Colonic mucosa (tissue), 4 donors: ENCODE results near the gene C4B. TPM values are rescaled to one million over a fixed set of nuclear protein-coding genes. Genes with fewer than 3 reads are reported as not detected.

Experiments used
- DNase-seq: peaks from one replicate; pipeline ENCODE4 v3.0.0-alpha.2; 2020
- H3K27ac ChIP-seq: fragments of 200-600 bp; one replicate; pipeline ENCODE4 v1.8.0; 2021
- H3K27me3 ChIP-seq: fragments of 200-600 bp; one replicate; pipeline ENCODE4 v1.8.0; 2021
- H3K36me3 ChIP-seq: fragments of 200-600 bp; one replicate; pipeline ENCODE4 v1.8.0; 2021
- H3K4me1 ChIP-seq: fragments of 200-600 bp; one replicate; pipeline ENCODE4 v1.8.0; 2021; ENCODE audit warnings: mild to moderate bottlenecking
- H3K4me3 ChIP-seq: fragments of 200-600 bp; one replicate; pipeline ENCODE4 v1.8.0; 2021
- H3K9ac ChIP-seq, 2 donors: one replicate each; pipeline ENCODE4 v1.7.0; 2013; ENCODE audit warnings: control low read depth in 2 of 2, low read depth in 2 of 2, low read length in 2 of 2
- H3K9me3 ChIP-seq: fragments of 200-600 bp; one replicate; pipeline ENCODE4 v1.8.0; 2021
- intact Hi-C: fragments of 100-400 bp; cut with DNase I; formaldehyde crosslinking; loops from one replicate; pipeline ENCODE4 v1.14.1; 2022
- total RNA-seq, 2 donors: library from RNA; stranded (reverse); fragmentation: NEBNext Ultra II Directional in 1 of 2; extraction: Animal tissue kit (Norgen Biotek cat#: 25700) in 1 of 2; gene quantifications; one replicate each; pipeline ENCODE4 v1.2.1, GENCODE V29; 2021
- TF ChIP-seq, protein P1 (sequence below): fragments of 200-600 bp; IDR thresholded peaks from one replicate; pipeline ENCODE4 v1.8.0; 2022; ENCODE audit warnings: antibody characterized with exemption, mild to moderate bottlenecking
- donor health status: healthy.
- donor health status: DM: no; HTN: no; CAD: no.
- donor health status: DM: no; HTN: no; CAD: no.

The C4B gene
- total RNA-seq, 2 donors from 2014 or later: 11.9 to 19.4 TPM

DNA sequence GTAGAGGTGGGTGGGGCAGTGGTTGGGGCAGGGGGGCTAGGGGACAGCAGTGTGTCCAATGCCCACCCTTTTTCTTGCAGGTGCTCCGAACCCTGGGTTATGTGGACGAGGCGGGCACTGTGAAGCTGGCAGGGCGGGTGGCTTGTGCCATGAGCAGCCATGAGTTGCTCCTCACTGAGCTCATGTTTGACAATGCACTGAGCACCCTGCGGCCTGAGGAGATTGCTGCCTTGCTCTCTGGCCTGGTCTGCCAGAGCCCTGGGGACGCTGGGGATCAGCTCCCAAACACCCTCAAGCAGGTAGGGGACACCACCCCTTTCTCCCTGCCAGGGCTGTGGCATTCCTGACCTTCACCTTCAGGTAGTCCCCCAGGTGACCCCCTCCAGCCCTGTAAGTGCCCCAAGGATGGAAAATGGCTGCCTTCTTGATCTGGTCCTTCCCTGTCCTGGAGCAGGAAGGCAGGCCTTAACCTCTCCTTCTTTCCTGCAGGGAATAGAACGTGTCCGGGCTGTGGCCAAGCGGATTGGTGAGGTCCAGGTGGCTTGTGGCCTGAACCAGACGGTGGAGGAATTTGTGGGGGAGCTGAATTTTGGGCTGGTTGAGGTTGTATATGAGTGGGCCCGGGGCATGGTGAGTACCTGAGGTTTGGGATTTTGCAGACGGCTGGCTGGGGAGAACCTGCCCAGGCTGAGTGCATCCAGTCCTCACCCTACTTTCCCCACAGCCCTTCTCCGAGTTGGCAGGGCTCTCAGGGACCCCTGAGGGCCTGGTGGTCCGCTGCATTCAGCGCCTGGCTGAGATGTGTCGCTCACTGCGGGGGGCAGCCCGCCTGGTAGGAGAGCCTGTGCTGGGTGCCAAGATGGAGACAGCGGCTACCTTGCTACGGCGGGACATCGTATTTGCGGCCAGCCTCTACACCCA lies 45.5 kb upstream of the C4B start:
- Histone ChIP-seq H3K36me3 (peaks cover under 1% of the 10 kb centered on the region), H3K4me1 (peaks cover 4% of the 10 kb centered on the region), H3K9ac (no peak overlapping the region), H3K27ac (no peak overlapping the region), H3K9me3 (no peaks in the 10 kb centered on the region), H3K4me3 (no peak overlapping the region), H3K27me3 (no peaks in the 10 kb centered on the region)
- no peak for DNase-seq
- intact Hi-C loops: no loop called here
- TF ChIP-seq, protein P1, sequence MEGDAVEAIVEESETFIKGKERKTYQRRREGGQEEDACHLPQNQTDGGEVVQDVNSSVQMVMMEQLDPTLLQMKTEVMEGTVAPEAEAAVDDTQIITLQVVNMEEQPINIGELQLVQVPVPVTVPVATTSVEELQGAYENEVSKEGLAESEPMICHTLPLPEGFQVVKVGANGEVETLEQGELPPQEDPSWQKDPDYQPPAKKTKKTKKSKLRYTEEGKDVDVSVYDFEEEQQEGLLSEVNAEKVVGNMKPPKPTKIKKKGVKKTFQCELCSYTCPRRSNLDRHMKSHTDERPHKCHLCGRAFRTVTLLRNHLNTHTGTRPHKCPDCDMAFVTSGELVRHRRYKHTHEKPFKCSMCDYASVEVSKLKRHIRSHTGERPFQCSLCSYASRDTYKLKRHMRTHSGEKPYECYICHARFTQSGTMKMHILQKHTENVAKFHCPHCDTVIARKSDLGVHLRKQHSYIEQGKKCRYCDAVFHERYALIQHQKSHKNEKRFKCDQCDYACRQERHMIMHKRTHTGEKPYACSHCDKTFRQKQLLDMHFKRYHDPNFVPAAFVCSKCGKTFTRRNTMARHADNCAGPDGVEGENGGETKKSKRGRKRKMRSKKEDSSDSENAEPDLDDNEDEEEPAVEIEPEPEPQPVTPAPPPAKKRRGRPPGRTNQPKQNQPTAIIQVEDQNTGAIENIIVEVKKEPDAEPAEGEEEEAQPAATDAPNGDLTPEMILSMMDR: no peak

DNA sequence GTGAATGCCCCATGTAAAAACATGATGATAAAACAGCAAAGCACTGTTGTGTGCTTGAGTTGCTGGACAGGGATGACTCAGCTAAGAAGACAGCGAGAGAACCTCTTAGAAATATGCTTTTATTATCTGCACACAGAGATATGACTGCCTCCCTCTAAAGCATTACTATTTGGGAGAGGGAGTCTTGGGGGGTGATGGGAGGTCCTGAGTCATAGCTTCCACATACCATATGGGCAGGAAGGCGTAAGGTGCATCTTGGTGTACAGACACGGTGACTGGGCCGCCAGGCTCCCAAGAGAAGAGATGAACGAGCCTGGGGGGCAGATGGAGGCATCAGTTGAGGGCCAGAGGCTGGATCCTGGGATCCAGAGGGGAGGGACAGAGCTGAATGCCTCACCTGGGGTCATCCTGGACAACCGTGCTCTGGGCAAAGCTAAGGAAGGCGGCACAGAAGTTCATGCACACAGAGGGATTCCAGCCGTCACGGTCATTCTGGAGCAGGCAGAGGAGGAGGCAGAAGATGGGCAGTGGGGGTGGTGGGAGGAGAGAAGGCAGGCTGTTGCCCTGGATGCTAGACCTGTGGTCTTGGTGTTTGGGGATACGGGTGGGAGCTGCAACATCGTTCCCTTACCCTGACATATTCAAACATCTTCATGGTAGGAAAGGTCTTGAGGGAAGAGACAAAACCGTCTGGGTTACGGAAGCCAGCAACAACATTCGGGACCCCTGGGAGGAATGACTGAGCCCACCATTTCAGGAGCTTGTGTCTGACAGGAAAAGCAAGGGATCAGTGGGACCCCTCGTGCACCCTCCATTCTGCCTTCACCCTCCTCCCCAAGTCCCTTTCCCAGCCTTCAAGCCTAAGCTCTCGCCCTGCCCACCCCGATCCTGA lies 44.6 kb upstream of the C4B start:
- Histone ChIP-seq H3K4me3 (no peak overlapping the region), H3K9me3 (no peaks in the 10 kb centered on the region), H3K36me3 (no peaks in the 10 kb centered on the region), H3K4me1 (peaks cover 4% of the 10 kb centered on the region), H3K9ac (no peak overlapping the region), H3K27me3 (no peaks in the 10 kb centered on the region), H3K27ac (no peak overlapping the region)
- no peak for DNase-seq
- TF ChIP-seq, protein P1: no peak
- intact Hi-C loops: no loop called here

DNA sequence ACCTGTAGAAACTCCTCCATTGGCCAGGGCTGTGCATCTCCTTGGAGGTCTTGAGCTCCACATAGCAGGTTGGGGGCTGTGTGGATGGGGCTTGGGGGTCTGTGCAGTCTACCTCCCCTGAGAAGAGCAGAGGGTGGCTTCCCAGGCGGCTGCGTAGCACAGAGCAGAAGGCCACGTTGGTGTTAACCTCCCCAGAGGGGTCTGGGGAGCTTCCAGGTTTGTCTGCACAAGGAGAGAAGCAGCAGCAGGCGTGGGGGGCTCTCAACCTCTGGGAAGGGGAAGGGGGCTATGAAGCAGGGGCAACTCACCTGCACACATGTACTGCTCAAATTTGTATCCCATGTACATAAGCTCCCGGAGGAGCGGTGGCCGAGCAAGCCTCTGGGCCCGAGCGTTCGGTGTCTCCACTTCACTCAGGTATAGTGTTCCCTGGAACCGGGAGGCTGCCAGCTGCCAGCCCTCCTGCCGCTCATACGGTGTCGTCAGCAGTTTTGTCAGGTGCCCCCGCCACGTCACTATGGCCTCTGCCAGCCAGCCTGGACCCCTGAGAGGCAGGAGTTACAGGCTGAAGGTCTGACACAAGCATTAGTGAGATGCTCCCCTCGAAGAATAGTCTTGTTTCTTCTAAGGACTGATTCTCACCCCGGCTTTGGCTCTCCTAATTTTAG lies 43.9 kb upstream of the C4B start:
- Histone ChIP-seq H3K36me3 (no peaks in the 10 kb centered on the region), H3K9ac (peak overlapping the region; percentile 72 to 82), H3K4me3 (no peak overlapping the region), H3K27ac (peak overlapping the region; percentile 94), H3K4me1 (peaks cover 4% of the 10 kb centered on the region), H3K9me3 (no peaks in the 10 kb centered on the region), H3K27me3 (no peaks in the 10 kb centered on the region)
- intact Hi-C loops: no loop called here
- TF ChIP-seq, protein P1: no peak
- DNase-seq: no peak

DNA sequence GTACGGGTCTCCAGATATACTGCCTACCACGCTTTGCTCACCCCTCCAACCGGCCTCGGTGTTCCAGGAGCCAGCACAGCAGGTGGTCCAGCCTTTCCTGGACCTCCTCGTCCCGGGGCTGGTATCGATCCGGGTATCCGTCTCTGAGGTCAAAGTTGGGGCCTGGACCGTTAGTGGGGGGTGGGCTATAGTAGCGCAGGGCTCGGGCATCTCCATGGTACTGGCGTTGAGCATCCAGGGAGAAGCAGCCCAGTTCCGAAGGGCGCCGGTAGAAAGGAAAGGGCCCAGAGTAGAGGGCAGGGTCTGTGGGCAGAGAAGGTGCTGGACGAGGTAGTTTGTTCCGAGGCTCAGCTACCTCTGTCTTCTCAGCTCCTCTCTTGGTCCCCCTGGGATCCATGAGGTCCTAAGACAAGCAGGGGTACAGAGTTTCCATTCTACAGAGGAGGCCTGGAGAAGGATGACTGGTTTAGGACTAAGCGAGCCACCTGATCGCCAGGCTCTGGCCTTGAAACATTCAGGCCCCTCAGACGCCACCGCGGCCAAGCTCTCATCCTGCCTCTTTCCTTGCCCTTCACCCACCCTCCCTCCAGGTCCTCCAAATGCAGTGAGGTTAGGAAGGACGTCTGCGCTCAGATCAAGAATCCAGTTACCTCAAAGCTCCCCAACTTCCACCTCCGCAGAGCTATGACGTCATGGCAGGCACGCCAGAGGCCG lies 43.2 kb upstream of the C4B start:
- no peaks in the 10 kb centered on the region for H3K36me3 ChIP-seq
- intact Hi-C loops: no loop called here
- H3K27me3 ChIP-seq: no peaks in the 10 kb centered on the region
- TF ChIP-seq, protein P1: no peak
- peak overlapping the region; percentile 72 to 82 for H3K9ac ChIP-seq
- peaks cover 4% of the 10 kb centered on the region for H3K4me1 ChIP-seq
- H3K9me3 ChIP-seq: no peaks in the 10 kb centered on the region
- peak overlapping the region; percentile 94 for H3K27ac ChIP-seq
- peak overlapping the region; percentile 95 for H3K4me3 ChIP-seq
- DNase-seq: no peak
